MM.1S (cell line): ENCODE results near the gene UNKL.

Experiments used
- DNase-seq: peaks from one replicate; pipeline ENCODE4 v3.0.0-alpha.2; 2015
- H2AFZ ChIP-seq: fragments of 300-600 bp; sonication (generic); 2 replicates; pipeline ENCODE4 v1.6.0; 2016; ENCODE audit warnings: antibody characterized with exemption, low read length
- H3F3A ChIP-seq: fragments of 300-600 bp; sonication (generic); 2 replicates; pipeline ENCODE4 v1.6.1; 2016; ENCODE audit warnings: mild to moderate bottlenecking, antibody characterized with exemption, low read length, moderate library complexity, mixed read lengths; ENCODE audit not compliant: insufficient read depth
- H3K27ac ChIP-seq: fragments of 300-600 bp; sonication (generic); 2 replicates; pipeline ENCODE4 v1.5.1; 2016; ENCODE audit warnings: mild to moderate bottlenecking, low read length
- H3K27me3 ChIP-seq: fragments of 300-600 bp; sonication (generic); replicated peaks from 2 replicates; pipeline ENCODE4 v1.6.0; 2016; ENCODE audit warnings: low read length; ENCODE audit not compliant: insufficient read depth
- H3K36me3 ChIP-seq: fragments of 300-600 bp; sonication (generic); replicated peaks from 2 replicates; pipeline ENCODE4 v1.6.1; 2016; ENCODE audit warnings: mild to moderate bottlenecking, low read length, mixed read lengths; ENCODE audit not compliant: insufficient read depth
- H3K4me1 ChIP-seq: fragments of 300-600 bp; sonication (generic); 2 replicates; pipeline ENCODE4 v1.6.1; 2016; ENCODE audit warnings: low read length, mixed read lengths
- H3K4me2 ChIP-seq: fragments of 300-600 bp; sonication (generic); 2 replicates; pipeline ENCODE4 v1.6.0; 2016; ENCODE audit warnings: low read depth, low read length
- H3K4me3 ChIP-seq: fragments of 300-600 bp; sonication (generic); 2 replicates; pipeline ENCODE4 v1.5.1; 2016; ENCODE audit warnings: low read length, mixed read lengths
- H3K79me2 ChIP-seq: fragments of 300-600 bp; sonication (generic); 2 replicates; pipeline ENCODE4 v1.6.1; 2016; ENCODE audit warnings: mixed run types, low read length, mixed read lengths
- H3K9ac ChIP-seq: fragments of 300-600 bp; sonication (generic); 2 replicates; pipeline ENCODE4 v1.6.1; 2016; ENCODE audit warnings: low read length, mixed read lengths
- H3K9me2 ChIP-seq: fragments of 300-600 bp; sonication (generic); replicated peaks from 2 replicates; pipeline ENCODE4 v1.6.1; 2016; ENCODE audit warnings: mild to moderate bottlenecking, low read length, mixed read lengths; ENCODE audit not compliant: insufficient read depth
- H3K9me3 ChIP-seq: fragments of 300-600 bp; sonication (generic); replicated peaks from 2 replicates; pipeline ENCODE4 v1.6.1; 2016; ENCODE audit warnings: mild to moderate bottlenecking, low read length, mixed read lengths; ENCODE audit not compliant: insufficient read depth
- H4K20me1 ChIP-seq: fragments of 300-600 bp; sonication (generic); 2 replicates; pipeline ENCODE4 v1.6.1; 2016; ENCODE audit warnings: mild to moderate bottlenecking, low read length, moderate library complexity, mixed read lengths; ENCODE audit not compliant: insufficient read depth
- CTCF ChIP-seq: fragments of 300-600 bp; sonication (generic); IDR thresholded peaks from 2 replicates; pipeline ENCODE4 v1.5.1; 2016; ENCODE audit warnings: antibody characterized with exemption, low read length, mixed read lengths
- EZH2 ChIP-seq: fragments of 300-600 bp; sonication (generic); optimal IDR thresholded peaks from 2 replicates; pipeline ENCODE3; 2017; ENCODE audit warnings: low read depth, mild to moderate bottlenecking, antibody characterized with exemption, low read length, mixed read lengths
- EZH2phosphoT487 ChIP-seq: fragments of 300-600 bp; sonication (generic); IDR thresholded peaks from 2 replicates; pipeline ENCODE4 v1.6.1; 2018; ENCODE audit warnings: antibody characterized with exemption, low read length

The UNKL gene

GRCh38 chr16:1336619-1337018 lies 77.9 kb downstream of the UNKL start:
- H3K79me2 ChIP-seq = no peaks in the 10 kb centered on the region
- H3K4me3 ChIP-seq = no peak overlapping the region
- no peaks in the 10 kb centered on the region for H3K9me2 ChIP-seq
- H3K4me2 ChIP-seq = no peak overlapping the region
- no peak overlapping the region for H3K9ac ChIP-seq
- H3K9me3 ChIP-seq = no peaks in the 10 kb centered on the region
- H2AFZ ChIP-seq = no peak overlapping the region
- peaks cover 10% of the 10 kb centered on the region for H3K4me1 ChIP-seq
- H3K27ac ChIP-seq = no peak overlapping the region
- no peak for DNase-seq
- no peaks in the 10 kb centered on the region for H3F3A ChIP-seq
- peaks cover 63% of the 10 kb centered on the region for H3K27me3 ChIP-seq
- H4K20me1 ChIP-seq = no peaks in the 10 kb centered on the region
- no peaks in the 10 kb centered on the region for H3K36me3 ChIP-seq
- no peak for TF ChIP-seq EZH2
- TF ChIP-seq CTCF = no peak
- TF ChIP-seq EZH2phosphoT487 = no peak

- no peaks in the 10 kb centered on the region for H3K79me2 ChIP-seq
- TF ChIP-seq CTCF (no peak), EZH2phosphoT487 (no peak), EZH2 (no peak)
- H3K9me2 ChIP-seq = no peaks in the 10 kb centered on the region
- H3K4me2 ChIP-seq = no peak overlapping the region
- H3K36me3 ChIP-seq = no peaks in the 10 kb centered on the region
- no peaks in the 10 kb centered on the region for H3F3A ChIP-seq
- no peak overlapping the region for H3K9ac ChIP-seq
- H3K27ac ChIP-seq = no peak overlapping the region
- no peak for DNase-seq
- H2AFZ ChIP-seq = no peak overlapping the region
- H3K9me3 ChIP-seq = no peaks in the 10 kb centered on the region
- H3K4me1 ChIP-seq = peaks cover 16% of the 10 kb centered on the region
- peaks cover 63% of the 10 kb centered on the region for H3K27me3 ChIP-seq
- no peak overlapping the region for H3K4me3 ChIP-seq
- H4K20me1 ChIP-seq = no peaks in the 10 kb centered on the region
Measured at GRCh38 chr16:1335996-1336395, 78.5 kb downstream of the UNKL start.

- H3K4me2 ChIP-seq = no peak overlapping the region
- no peak overlapping the region for H3K9ac ChIP-seq
- H2AFZ ChIP-seq = no peak overlapping the region
- no peaks in the 10 kb centered on the region for H4K20me1 ChIP-seq
- no peaks in the 10 kb centered on the region for H3K9me2 ChIP-seq
- peaks cover 63% of the 10 kb centered on the region for H3K27me3 ChIP-seq
- no peak overlapping the region for H3K4me3 ChIP-seq
- no peaks in the 10 kb centered on the region for H3K36me3 ChIP-seq
- H3K79me2 ChIP-seq = no peaks in the 10 kb centered on the region
- H3K4me1 ChIP-seq = peaks cover 18% of the 10 kb centered on the region
- H3K27ac ChIP-seq = no peak overlapping the region
- H3K9me3 ChIP-seq = no peaks in the 10 kb centered on the region
- no peaks in the 10 kb centered on the region for H3F3A ChIP-seq
- no peak for DNase-seq
- TF ChIP-seq CTCF (no peak), EZH2phosphoT487 (no peak), EZH2 (no peak)
Measured at GRCh38 chr16:1335211-1335971, 79.1 kb downstream of the UNKL start.
